Measurements from ENCODE around the gene KIAA1671.

Gene KIAA1671

GRCh38 chr22:25096638-25097405, 144.3 kb downstream of the KIAA1671 start:
- no peak for DNase-seq

GRCh38 chr22:25098445-25099081, 146.0 kb downstream of the KIAA1671 start:
- no peak for DNase-seq

- DNase-seq: no peak
Observed at GRCh38 chr22:25099202-25099601, 146.7 kb downstream of the KIAA1671 start.

- no peak for DNase-seq
Observed at GRCh38 chr22:25100402-25100801, 147.9 kb downstream of the KIAA1671 start.

- no peak for DNase-seq
Observed at GRCh38 chr22:25100948-25101347, 148.4 kb downstream of the KIAA1671 start.

- DNase-seq: no peak
Observed at GRCh38 chr22:25101501-25101900, 149.0 kb downstream of the KIAA1671 start.

GRCh38 chr22:25101986-25102385, 149.5 kb downstream of the KIAA1671 start:
- no peak for DNase-seq

- no peak for DNase-seq
Observed at GRCh38 chr22:25102722-25103121, 150.2 kb downstream of the KIAA1671 start.

- DNase-seq: no peak
Observed at GRCh38 chr22:25104367-25104766, 151.9 kb downstream of the KIAA1671 start.

- DNase-seq: no peak
Observed at GRCh38 chr22:25105817-25106650, 153.5 kb downstream of the KIAA1671 start.

GRCh38 chr22:25109878-25110595, 157.5 kb downstream of the KIAA1671 start:
- no peak for DNase-seq

- no peak for DNase-seq
Observed at GRCh38 chr22:25110596-25110845, 158.0 kb downstream of the KIAA1671 start.

GRCh38 chr22:25110846-25111578, 158.5 kb downstream of the KIAA1671 start:
- peak; percentile 33 for DNase-seq

- DNase-seq: no peak
Observed at GRCh38 chr22:25111579-25112517, 159.3 kb downstream of the KIAA1671 start.

- DNase-seq: no peak
Observed at GRCh38 chr22:25112538-25113253, 160.2 kb downstream of the KIAA1671 start.

GRCh38 chr22:25113316-25113721, 160.8 kb downstream of the KIAA1671 start:
- no peak for DNase-seq

- no peak for DNase-seq
Observed at GRCh38 chr22:25114369-25115362, 162.2 kb downstream of the KIAA1671 start.

- no peak for DNase-seq
Observed at GRCh38 chr22:25119609-25120008, 167.1 kb downstream of the KIAA1671 start.

GRCh38 chr22:25120093-25120561, 167.6 kb downstream of the KIAA1671 start:
- no peak for DNase-seq

All from amniotic stem cell (primary cell).